ENCODE measurements around the gene ANKRD55. TPM values are rescaled to one million over a fixed set of nuclear protein-coding genes. Genes with fewer than 3 reads are reported as not detected.
A peak's percentile ranks its signal among the peaks of the same experiment; 100 is the strongest.
"Not testable (repeated sequence)": the region's sequence is repeated elsewhere in the genome, so short reads cannot be mapped to it uniquely, and the experiment has no call there.

Gene ANKRD55
- total RNA-seq, 1 experiment from 2014 or later = not detected

DNA sequence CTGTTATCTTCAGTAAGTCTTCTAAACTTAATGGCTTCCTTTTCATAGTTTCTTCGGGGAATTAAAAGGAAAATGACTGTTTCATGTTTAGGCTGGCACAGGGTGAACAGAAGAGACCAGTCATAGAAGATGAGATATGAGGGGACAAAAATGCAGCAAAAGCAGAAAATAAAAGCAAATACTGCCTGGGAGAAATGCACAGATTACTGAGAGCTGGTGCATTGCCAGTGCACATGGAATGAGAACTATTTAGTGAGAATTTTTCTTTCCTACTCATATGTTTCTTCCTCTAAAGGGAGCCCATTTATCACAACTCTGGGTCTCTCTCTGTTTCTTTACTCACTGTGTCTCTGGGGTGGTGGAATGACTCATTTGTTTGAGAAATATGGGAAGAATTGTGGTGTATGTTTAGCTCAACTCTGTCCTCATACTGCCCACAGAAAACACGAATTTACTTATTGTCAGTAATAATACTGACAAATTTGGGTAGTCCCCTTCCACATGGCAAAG, 25.9 kb upstream of the ANKRD55 start:
- Histone ChIP-seq H3K27me3 (no peaks in the 10 kb centered on the region), H3K4me3 (no peak overlapping the region), H3K9me3 (no peaks in the 10 kb centered on the region), H3K36me3 (no peaks in the 10 kb centered on the region)
- peak; percentile 62 for DNase-seq

DNA sequence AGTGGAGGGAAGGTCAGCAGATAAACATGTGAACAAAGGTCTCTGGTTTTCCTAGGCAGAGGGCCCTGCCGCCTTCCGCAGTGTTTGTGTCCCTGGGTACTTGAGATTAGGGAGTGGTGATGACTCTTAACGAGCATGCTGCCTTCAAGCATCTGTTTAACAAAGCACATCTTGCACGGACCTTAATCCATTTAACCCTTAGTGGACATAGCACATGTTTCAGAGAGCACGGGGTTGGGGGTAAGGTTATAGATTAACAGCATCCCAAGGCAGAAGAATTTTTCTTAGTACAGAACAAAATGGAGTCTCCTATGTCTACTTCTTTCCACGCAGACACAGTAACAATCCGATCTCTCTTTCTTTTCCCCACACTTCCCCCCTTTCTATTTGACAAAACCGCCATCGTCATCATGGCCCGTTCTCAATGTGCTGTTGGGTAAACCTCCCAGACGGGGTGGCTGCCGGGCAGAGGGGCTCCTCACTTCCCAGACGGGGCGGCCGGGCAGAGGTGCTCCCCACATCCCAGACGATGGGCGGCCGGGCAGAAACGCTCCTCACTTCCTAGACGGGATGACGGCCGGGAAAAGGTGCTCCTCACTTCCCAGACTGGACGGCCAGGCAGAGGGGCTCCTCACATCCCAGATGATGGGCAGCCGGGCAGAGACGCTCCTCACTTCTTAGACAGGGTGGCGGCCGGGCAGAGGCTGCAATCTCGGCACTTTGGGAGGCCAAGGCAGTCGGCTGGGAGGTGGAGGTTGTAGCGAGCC, 24.8 kb upstream of the ANKRD55 start:
- DNase-seq, H3K9me3 ChIP-seq, H3K4me3 ChIP-seq, H3K36me3 ChIP-seq, H3K27me3 ChIP-seq: not testable (repeated sequence)

- no peak overlapping the region for H3K4me3 ChIP-seq
- no peaks in the 10 kb centered on the region for H3K27me3 ChIP-seq
- no peak for DNase-seq
- no peaks in the 10 kb centered on the region for H3K36me3 ChIP-seq
- H3K9me3 ChIP-seq = no peaks in the 10 kb centered on the region
Observed at GRCh38 chr5:56257010-56257409, 23.9 kb upstream of the ANKRD55 start.

- H3K9me3 ChIP-seq = no peaks in the 10 kb centered on the region
- no peak overlapping the region for H3K4me3 ChIP-seq
- no peaks in the 10 kb centered on the region for H3K27me3 ChIP-seq
- DNase-seq = no peak
- no peaks in the 10 kb centered on the region for H3K36me3 ChIP-seq
Observed at GRCh38 chr5:56255502-56255901, 22.4 kb upstream of the ANKRD55 start.

GRCh38 chr5:56253924-56254323, 20.8 kb upstream of the ANKRD55 start:
- H3K27me3 ChIP-seq = no peaks in the 10 kb centered on the region
- peaks cover 5% of the 10 kb centered on the region; the same call in 1 of the 2 replicates for H3K9me3 ChIP-seq
- DNase-seq = no peak
- H3K36me3 ChIP-seq = no peaks in the 10 kb centered on the region
- no peak overlapping the region for H3K4me3 ChIP-seq

- DNase-seq = no peak
- Histone ChIP-seq H3K36me3 (no peaks in the 10 kb centered on the region), H3K9me3 (peaks cover 7% of the 10 kb centered on the region; the same call in 1 of the 2 replicates), H3K27me3 (no peaks in the 10 kb centered on the region), H3K4me3 (no peak overlapping the region)
Observed at GRCh38 chr5:56253126-56253525, 20.0 kb upstream of the ANKRD55 start.

DNA sequence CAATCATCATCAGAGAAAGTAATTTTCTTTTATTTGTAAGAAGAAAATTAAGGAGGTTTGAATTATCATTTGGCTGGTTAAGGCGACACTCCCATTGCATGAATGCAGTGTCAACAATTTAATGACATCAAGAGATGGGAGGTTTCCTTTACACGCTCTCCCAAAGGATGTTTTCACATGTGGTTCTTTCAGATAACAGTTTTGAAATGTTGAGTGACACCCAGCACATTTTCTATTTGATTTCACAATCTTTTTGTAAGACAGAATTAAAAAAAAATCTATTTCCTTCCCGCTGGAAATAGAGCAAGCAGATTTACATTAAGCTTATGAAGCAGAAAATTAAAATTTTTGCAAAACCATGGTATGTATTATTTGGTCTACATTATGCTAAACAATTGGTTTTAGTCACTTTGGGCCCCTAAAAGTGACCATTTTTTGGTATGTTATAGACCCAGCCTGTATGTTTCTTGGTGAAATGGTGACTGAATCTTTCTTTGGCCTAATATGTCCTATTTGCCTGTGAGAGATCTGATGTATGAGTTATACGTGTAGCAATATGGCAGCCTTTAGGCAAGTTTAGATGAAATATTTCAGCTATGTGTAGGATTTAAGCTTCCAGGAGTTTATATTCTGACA, 18.9 kb upstream of the ANKRD55 start:
- no peak for DNase-seq
- H3K9me3 ChIP-seq = peaks cover 7% of the 10 kb centered on the region; the same call in 1 of the 2 replicates
- no peak overlapping the region for H3K4me3 ChIP-seq
- no peaks in the 10 kb centered on the region for H3K36me3 ChIP-seq
- H3K27me3 ChIP-seq = no peaks in the 10 kb centered on the region

GRCh38 chr5:56251440-56251839, 18.3 kb upstream of the ANKRD55 start:
- H3K4me3 ChIP-seq = no peak overlapping the region
- no peaks in the 10 kb centered on the region for H3K27me3 ChIP-seq
- no peaks in the 10 kb centered on the region for H3K36me3 ChIP-seq
- H3K9me3 ChIP-seq = peaks cover 7% of the 10 kb centered on the region; the same call in 1 of the 2 replicates
- no peak for DNase-seq

DNA sequence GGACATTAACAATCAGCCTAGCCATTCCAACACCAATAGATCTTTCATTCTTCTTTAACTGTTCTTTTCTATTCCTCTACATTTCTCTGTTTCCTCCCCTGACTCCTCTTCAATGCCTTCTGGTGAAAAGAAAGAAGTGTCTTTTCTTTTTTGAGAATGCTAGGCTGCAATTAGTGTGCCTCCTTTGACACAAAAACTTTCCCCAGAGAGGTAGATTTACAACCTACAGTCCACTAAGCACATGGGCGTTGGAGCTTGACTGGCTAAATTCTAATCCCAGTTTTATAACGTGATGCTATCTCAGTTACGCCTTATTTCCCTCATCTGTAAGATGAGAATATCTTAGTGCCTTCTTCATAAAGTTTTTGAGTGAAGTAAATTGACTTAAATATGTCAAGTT, 16.9 kb upstream of the ANKRD55 start:
- DNase-seq = no peak
- Histone ChIP-seq H3K9me3 (peaks cover 7% of the 10 kb centered on the region; the same call in 1 of the 2 replicates), H3K27me3 (no peaks in the 10 kb centered on the region), H3K4me3 (no peak overlapping the region), H3K36me3 (no peaks in the 10 kb centered on the region)

DNA sequence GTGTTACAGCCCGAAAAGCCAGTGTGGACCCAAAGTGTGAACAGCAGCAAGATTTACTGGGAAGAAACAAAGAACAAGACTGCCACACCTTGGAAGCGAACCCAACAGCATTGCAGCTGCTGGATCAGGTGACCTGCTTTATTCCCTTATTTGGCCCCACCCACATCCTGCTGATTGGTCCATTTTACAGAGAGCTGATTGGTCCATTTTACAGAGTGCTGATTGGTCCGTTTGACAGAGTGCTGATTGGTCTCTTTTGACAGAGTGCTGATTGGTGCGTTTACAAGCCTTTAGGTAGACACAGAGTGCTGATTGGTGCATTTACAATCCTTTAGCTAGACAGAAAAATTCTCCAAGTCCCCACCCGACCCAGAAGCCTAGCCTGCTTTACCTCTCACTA, 16.0 kb upstream of the ANKRD55 start:
- H3K36me3 ChIP-seq, H3K4me3 ChIP-seq, H3K27me3 ChIP-seq, DNase-seq, H3K9me3 ChIP-seq: not testable (repeated sequence)

- Histone ChIP-seq H3K9me3 (peaks cover 10% of the 10 kb centered on the region), H3K4me3 (no peak overlapping the region), H3K27me3 (no peaks in the 10 kb centered on the region), H3K36me3 (no peaks in the 10 kb centered on the region)
- no peak for DNase-seq
Observed at GRCh38 chr5:56247592-56247991, 14.5 kb upstream of the ANKRD55 start.

GRCh38 chr5:56246769-56247168, 13.6 kb upstream of the ANKRD55 start:
- no peak overlapping the region for H3K4me3 ChIP-seq
- H3K9me3 ChIP-seq = peaks cover 11% of the 10 kb centered on the region
- no peak for DNase-seq
- no peaks in the 10 kb centered on the region for H3K27me3 ChIP-seq
- H3K36me3 ChIP-seq = no peaks in the 10 kb centered on the region

- no peak overlapping the region for H3K4me3 ChIP-seq
- DNase-seq = no peak
- H3K27me3 ChIP-seq = no peaks in the 10 kb centered on the region
Observed at GRCh38 chr5:56245481-56245880, 12.4 kb upstream of the ANKRD55 start.

DNA sequence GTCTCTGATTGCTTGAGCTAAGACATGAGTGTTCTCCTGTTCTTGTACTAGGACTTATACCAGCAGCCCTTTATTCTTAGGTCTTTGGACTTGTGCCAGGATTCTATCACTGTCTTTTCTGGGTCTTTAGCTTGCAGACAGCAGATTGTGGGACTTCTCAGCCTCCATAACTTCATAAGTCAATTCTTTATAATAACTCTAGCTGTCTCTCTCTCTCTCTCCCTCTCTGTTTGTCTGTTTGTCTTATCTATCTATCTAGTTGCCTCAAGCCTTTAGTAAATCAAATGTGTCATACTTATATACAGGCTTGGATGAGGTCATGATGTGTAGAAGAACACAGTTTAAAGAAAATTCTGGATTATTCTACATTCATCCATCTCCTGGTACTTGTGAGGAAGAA, 11.5 kb upstream of the ANKRD55 start:
- Histone ChIP-seq H3K9me3 (peaks cover 11% of the 10 kb centered on the region), H3K27me3 (no peaks in the 10 kb centered on the region), H3K4me3 (no peak overlapping the region), H3K36me3 (no peaks in the 10 kb centered on the region)
- DNase-seq = no peak

More at GRCh38 chr5:56245481-56245880, 12.4 kb upstream of the ANKRD55 start:
- Histone ChIP-seq H3K9me3 (peaks cover 11% of the 10 kb centered on the region), H3K36me3 (no peaks in the 10 kb centered on the region)

- H3K4me3 ChIP-seq, DNase-seq, H3K27me3 ChIP-seq, H3K9me3 ChIP-seq, H3K36me3 ChIP-seq: not testable (repeated sequence)
Observed at GRCh38 chr5:56242271-56242670, 9.1 kb upstream of the ANKRD55 start.

DNA sequence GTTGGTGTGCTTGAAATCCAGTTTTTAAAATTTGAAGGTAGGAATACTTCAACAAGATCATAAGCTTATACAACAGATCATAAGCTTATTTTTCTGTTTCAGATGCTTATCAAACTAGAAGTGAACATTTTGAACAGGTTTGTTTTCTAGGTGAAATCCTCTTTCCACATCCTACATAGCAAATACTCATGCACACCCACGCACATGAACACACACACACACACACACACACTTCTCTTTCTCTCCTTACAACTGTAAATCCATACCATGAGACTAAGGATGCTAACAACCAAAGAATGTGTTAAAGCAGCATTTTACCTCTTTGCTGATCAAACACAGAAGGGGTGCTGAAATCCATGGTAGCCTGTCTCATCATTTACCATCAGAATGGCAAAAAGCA, 592 bp downstream of the ANKRD55 start:
- H3K4me3 ChIP-seq = no peak overlapping the region
- H3K27me3 ChIP-seq = no peaks in the 10 kb centered on the region
- H3K9me3 ChIP-seq = no peaks in the 10 kb centered on the region
- no peak for DNase-seq
- no peaks in the 10 kb centered on the region for H3K36me3 ChIP-seq

DNA sequence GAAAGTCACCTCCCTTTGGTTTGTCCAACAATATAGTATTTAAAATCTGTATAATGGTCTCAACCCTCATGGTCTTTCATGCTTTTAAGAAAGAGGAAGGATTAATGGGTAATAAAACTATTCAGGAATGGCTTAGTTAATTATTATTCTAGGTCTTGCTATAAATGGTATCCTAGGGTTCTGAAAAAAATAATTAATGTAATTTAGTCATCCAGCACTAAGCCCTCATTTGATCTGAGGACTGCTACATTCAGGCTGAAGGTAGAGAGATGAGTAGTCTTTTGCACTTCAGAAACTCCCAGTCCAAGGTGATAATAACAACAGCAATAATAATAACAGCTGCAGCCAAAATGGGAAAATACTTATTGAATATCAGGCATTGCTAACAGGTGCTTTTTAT, 2.6 kb downstream of the ANKRD55 start:
- H3K9me3 ChIP-seq = no peaks in the 10 kb centered on the region
- no peaks in the 10 kb centered on the region for H3K36me3 ChIP-seq
- H3K27me3 ChIP-seq = no peaks in the 10 kb centered on the region
- no peak for DNase-seq
- H3K4me3 ChIP-seq = no peak overlapping the region

DNA sequence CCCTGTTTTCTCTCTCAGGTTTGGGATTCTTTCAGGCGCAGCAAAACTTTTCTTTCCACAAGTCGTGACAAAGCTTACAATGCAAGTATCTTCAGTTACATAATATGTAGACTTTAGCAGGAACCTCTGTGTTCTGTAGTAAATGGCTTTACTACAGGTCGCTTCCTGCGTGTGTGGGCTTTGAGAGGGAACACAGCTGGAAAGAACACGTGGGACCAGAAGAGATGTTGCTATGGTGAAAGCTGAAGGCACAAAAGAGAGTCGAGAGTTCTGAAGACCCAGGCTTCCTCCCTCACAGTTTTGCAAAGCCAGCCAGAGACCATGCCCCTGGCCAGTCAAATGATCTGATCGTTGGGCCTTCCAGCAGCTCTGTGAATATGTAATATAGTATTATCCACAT, 4.0 kb downstream of the ANKRD55 start:
- DNase-seq = no peak
- peaks cover 6% of the 10 kb centered on the region for H3K9me3 ChIP-seq
- no peak overlapping the region for H3K4me3 ChIP-seq
- H3K36me3 ChIP-seq = no peaks in the 10 kb centered on the region
- no peaks in the 10 kb centered on the region for H3K27me3 ChIP-seq

Measured in MG63 (cell line).